SHP77 (cell line): Measurements from ENCODE around the gene PPP5C.
"Not testable (repeated sequence)": the region's sequence is repeated elsewhere in the genome, so short reads cannot be mapped to it uniquely, and the experiment has no call there.

Source experiments
- DNase-seq, 2 experiments: peaks; one replicate each; lab custom pipeline; 2025; lab: John Stamatoyannopoulos, UW

The PPP5C gene

GRCh38 chr19:46366620-46367292, 19.9 kb downstream of the PPP5C start:
- no peak for DNase-seq

- no peak for DNase-seq
These were observed 20.5 kb downstream of the PPP5C start for GRCh38 chr19:46367426-46367825.

- DNase-seq: no peak
These were observed 21.2 kb downstream of the PPP5C start for GRCh38 chr19:46368116-46368515.

GRCh38 chr19:46369817-46370216, 22.9 kb downstream of the PPP5C start:
- no peak for DNase-seq

GRCh38 chr19:46371371-46371901, 24.5 kb downstream of the PPP5C start:
- DNase-seq: no peak

- peak; percentile 18 to 50 for DNase-seq
These were observed 26.1 kb downstream of the PPP5C start for GRCh38 chr19:46372901-46373490.

GRCh38 chr19:46373491-46374359, 26.8 kb downstream of the PPP5C start:
- DNase-seq: peak; percentile 58 to 86

- DNase-seq: no peak
These were observed 27.9 kb downstream of the PPP5C start for GRCh38 chr19:46374536-46375475.

- DNase-seq: not testable (repeated sequence)
These were observed 28.7 kb downstream of the PPP5C start for GRCh38 chr19:46375476-46376067.

GRCh38 chr19:46376241-46377153, 29.6 kb downstream of the PPP5C start:
- no peak for DNase-seq

GRCh38 chr19:46378268-46378667, 31.4 kb downstream of the PPP5C start:
- DNase-seq: peak in 1 of 2 experiments; percentile 19

GRCh38 chr19:46380690-46381089, 33.8 kb downstream of the PPP5C start:
- DNase-seq: no peak

- DNase-seq: no peak
These were observed 34.5 kb downstream of the PPP5C start for GRCh38 chr19:46381346-46381745.

- DNase-seq: no peak
These were observed 35.0 kb downstream of the PPP5C start for GRCh38 chr19:46381756-46382345.

- DNase-seq: no peak
These were observed 36.4 kb downstream of the PPP5C start for GRCh38 chr19:46383171-46383815.

- DNase-seq: no peak
These were observed 37.0 kb downstream of the PPP5C start for GRCh38 chr19:46383846-46384245.

GRCh38 chr19:46384396-46384795, 37.5 kb downstream of the PPP5C start:
- DNase-seq: no peak

- no peak for DNase-seq
These were observed 38.7 kb downstream of the PPP5C start for GRCh38 chr19:46385636-46386035.

- no peak for DNase-seq
These were observed 39.3 kb downstream of the PPP5C start for GRCh38 chr19:46386151-46386550.
